Measurements from ENCODE around the gene ZAR1.

- no peak for TF ChIP-seq POU2F2 (IDR thresholded peaks at IDR 0.05; ENCODE audit: borderline replicate concordance, low read depth, low read length)
- TF ChIP-seq CTCF (IDR thresholded peaks at IDR 0.05 in 2 of 3, conservative IDR thresholded peaks at IDR 0.05 in 1 of 3; ENCODE audit: control insufficient read depth in 2 of 3, extremely low read depth in 1 of 3, insufficient read depth in 1 of 3, low read depth in 3 of 3, low read length in 3 of 3) = no peak
These were observed 6.1 kb upstream of the ZAR1 start for GRCh38 chr4:48483777-48484493.
